CD4-positive, CD25-positive, alpha-beta regulatory T cell (primary cell): ENCODE data around the gene CRADD. TPM values are rescaled to one million over a fixed set of nuclear protein-coding genes. Genes with fewer than 3 reads are reported as not detected.
"Not testable (repeated sequence)": the region's sequence is repeated elsewhere in the genome, so short reads cannot be mapped to it uniquely, and the experiment has no call there.

Experiments
- ATAC-seq, 2 donors: fragments of 150-1000 bp; cut with Tn5 transposase; one replicate each; pipeline ENCODE4 v1.10.0; 2021; ENCODE audit warnings: low read depth in 2 of 2, moderate number of reproducible peaks in 2 of 2, moderate library complexity in 1 of 2
- DNase-seq, 3 donors: peaks; one replicate each; pipeline versions ENCODE4 v3.0.0 to v3.0.0-alpha.2; 2012 to 2022; ENCODE audit warnings: mixed read lengths in 1 of 3
- H3K27ac ChIP-seq: one replicate; pipeline ENCODE4 v1.7.0; 2013; ENCODE audit warnings: mild to moderate bottlenecking, low read length; ENCODE audit not compliant: insufficient read depth, poor library complexity, severe bottlenecking
- H3K27me3 ChIP-seq: one replicate; pipeline ENCODE4 v1.7.0; 2013; ENCODE audit warnings: low read length; ENCODE audit not compliant: control insufficient read depth, insufficient read depth
- H3K36me3 ChIP-seq: one replicate; pipeline ENCODE4 v1.7.0; 2013; ENCODE audit warnings: mild to moderate bottlenecking, low read length, moderate library complexity; ENCODE audit not compliant: control insufficient read depth, insufficient read depth
- H3K4me1 ChIP-seq: 2 replicates; pipeline ENCODE4 v1.7.0; 2013; ENCODE audit warnings: mild to moderate bottlenecking, low read length; ENCODE audit not compliant: insufficient read depth, control insufficient read depth, poor library complexity, severe bottlenecking
- H3K4me3 ChIP-seq: one replicate; pipeline ENCODE4 v1.7.0; 2013; ENCODE audit warnings: low read depth, mild to moderate bottlenecking, low read length, moderate library complexity
- H3K9me3 ChIP-seq, 2 experiments: 1 replicate in 1 of 2; 2 replicates in 1 of 2; pipeline ENCODE4 v1.7.0; 2013; ENCODE audit warnings: low read length in 2 of 2, mild to moderate bottlenecking in 1 of 2, moderate library complexity in 1 of 2; ENCODE audit not compliant: control insufficient read depth in 2 of 2
- H3K27ac Mint-ChIP-seq, 3 donors: one replicate each; pipeline ENCODE4 v1.8.0; 2020 to 2022; ENCODE audit warnings: mild to moderate bottlenecking in 3 of 3, mixed read lengths in 3 of 3, moderate library complexity in 2 of 3
- H3K27me3 Mint-ChIP-seq: one replicate; pipeline ENCODE4 v1.8.0; 2022; ENCODE audit warnings: mild to moderate bottlenecking, mixed read lengths
- H3K36me3 Mint-ChIP-seq: one replicate; pipeline ENCODE4 v1.8.0; 2020; ENCODE audit warnings: mixed read lengths
- H3K4me1 Mint-ChIP-seq, 4 donors: one replicate each; pipeline ENCODE4 v1.8.0; 2020 to 2022; ENCODE audit warnings: mixed read lengths in 4 of 4, mild to moderate bottlenecking in 1 of 4
- H3K4me3 Mint-ChIP-seq, 4 donors: one replicate each; pipeline ENCODE4 v1.8.0; 2020 to 2022; ENCODE audit warnings: mild to moderate bottlenecking in 4 of 4, mixed read lengths in 4 of 4, moderate library complexity in 3 of 4
- H3K9me3 Mint-ChIP-seq, 7 donors: one replicate each; pipeline ENCODE4 v1.8.0; 2020 to 2022; ENCODE audit warnings: mixed read lengths in 7 of 7, mild to moderate bottlenecking in 3 of 7, moderate library complexity in 2 of 7
- polyA plus RNA-seq, 4 donors: library from polyadenylated mRNA; unstranded; fragments of 300-500 nt; fragmentation: Illumina TruSeq; gene quantifications; one replicate each; pipeline ENCODE4 v1.2.3, GENCODE V29; 2021
- total RNA-seq: library from RNA; stranded (reverse); gene quantifications from one replicate; pipeline ENCODE4 v1.2.3, GENCODE V29; 2022

Gene CRADD
- total and polyA plus RNA-seq, 5 donors from 2014 or later = 10.1 to 24.2 (median 20.6) TPM

GRCh38 chr12:93707836-93708235, 30.7 kb downstream of the CRADD start:
- H3K9me3 ChIP-seq = peaks cover 8 to 11% of the 10 kb centered on the region in 2 experiments
- DNase-seq (no peak), ATAC-seq (no peak)
- H3K27ac ChIP-seq = no peak overlapping the region
- H3K27ac Mint-ChIP-seq = peak overlapping the region in 1 of 3 donors; percentile 4
- H3K4me3 Mint-ChIP-seq = no peak overlapping the region
- H3K4me3 ChIP-seq = no peak overlapping the region
- no peaks in the 10 kb centered on the region for H3K27me3 ChIP-seq
- no peaks in the 10 kb centered on the region for H3K27me3 Mint-ChIP-seq
- H3K4me1 ChIP-seq = no peaks in the 10 kb centered on the region
- peaks cover 0 to 24% (median 7%) of the 10 kb centered on the region in 7 donors for H3K9me3 Mint-ChIP-seq
- H3K4me1 Mint-ChIP-seq = peaks cover 0 to 12% (median 8%) of the 10 kb centered on the region in 4 donors
- no peaks in the 10 kb centered on the region for H3K36me3 ChIP-seq
- peaks cover 25% of the 10 kb centered on the region for H3K36me3 Mint-ChIP-seq

GRCh38 chr12:93708952-93709351, 31.8 kb downstream of the CRADD start:
- ATAC-seq (no peak), DNase-seq (no peak)
- Histone ChIP-seq H3K9me3 (peaks cover 8 to 11% of the 10 kb centered on the region in 2 experiments), H3K27ac (no peak overlapping the region), H3K4me1 (no peaks in the 10 kb centered on the region), H3K27me3 (no peaks in the 10 kb centered on the region), H3K36me3 (no peaks in the 10 kb centered on the region), H3K4me3 (no peak overlapping the region)
- Mint-ChIP-seq H3K9me3 (peaks cover 0 to 24% (median 7%) of the 10 kb centered on the region in 7 donors), H3K4me3 (no peak overlapping the region), H3K27ac (no peak overlapping the region), H3K36me3 (peaks cover 25% of the 10 kb centered on the region), H3K4me1 (peaks cover 0 to 12% (median 7%) of the 10 kb centered on the region in 4 donors), H3K27me3 (no peaks in the 10 kb centered on the region)

GRCh38 chr12:93709386-93709785, 32.2 kb downstream of the CRADD start:
- H3K27ac Mint-ChIP-seq = no peak overlapping the region
- no peaks in the 10 kb centered on the region for H3K27me3 Mint-ChIP-seq
- Histone ChIP-seq H3K27ac (no peak overlapping the region), H3K27me3 (no peaks in the 10 kb centered on the region), H3K36me3 (no peaks in the 10 kb centered on the region), H3K4me3 (no peak overlapping the region), H3K4me1 (no peaks in the 10 kb centered on the region), H3K9me3 (peaks cover 8 to 11% of the 10 kb centered on the region in 2 experiments)
- peaks cover 22% of the 10 kb centered on the region for H3K36me3 Mint-ChIP-seq
- peaks cover 0 to 24% (median 7%) of the 10 kb centered on the region in 7 donors for H3K9me3 Mint-ChIP-seq
- no peak overlapping the region for H3K4me3 Mint-ChIP-seq
- peaks cover 0 to 10% (median 5%) of the 10 kb centered on the region in 4 donors for H3K4me1 Mint-ChIP-seq
- ATAC-seq (no peak), DNase-seq (no peak)

- H3K4me3 Mint-ChIP-seq = no peak overlapping the region
- no peak overlapping the region for H3K27ac Mint-ChIP-seq
- Histone ChIP-seq H3K9me3 (peaks cover 8 to 11% of the 10 kb centered on the region in 2 experiments), H3K36me3 (no peaks in the 10 kb centered on the region), H3K27me3 (no peaks in the 10 kb centered on the region), H3K4me3 (no peak overlapping the region), H3K27ac (no peak overlapping the region), H3K4me1 (no peaks in the 10 kb centered on the region)
- peaks cover 5 to 11% (median 5%) of the 10 kb centered on the region in 4 donors for H3K4me1 Mint-ChIP-seq
- no peaks in the 10 kb centered on the region for H3K27me3 Mint-ChIP-seq
- no peak for ATAC-seq
- DNase-seq = no peak
- peaks cover 0 to 24% (median 10%) of the 10 kb centered on the region in 7 donors for H3K9me3 Mint-ChIP-seq
- H3K36me3 Mint-ChIP-seq = peaks cover 20% of the 10 kb centered on the region
These were observed 33.4 kb downstream of the CRADD start for GRCh38 chr12:93710574-93710926.

GRCh38 chr12:93711502-93711901, 34.3 kb downstream of the CRADD start:
- not testable (repeated sequence) for H3K4me3 Mint-ChIP-seq, H3K4me3 ChIP-seq, H3K4me1 Mint-ChIP-seq, ATAC-seq, H3K27me3 ChIP-seq, H3K36me3 ChIP-seq, H3K27ac Mint-ChIP-seq, H3K27ac ChIP-seq, DNase-seq, H3K27me3 Mint-ChIP-seq, H3K4me1 ChIP-seq
- H3K36me3 Mint-ChIP-seq = peaks cover 24% of the 10 kb centered on the region
- H3K9me3 ChIP-seq = peaks cover 8 to 11% of the 10 kb centered on the region in 2 experiments
- peaks cover 0 to 24% (median 10%) of the 10 kb centered on the region in 7 donors for H3K9me3 Mint-ChIP-seq

- ATAC-seq (no peak), DNase-seq (no peak)
- Histone ChIP-seq H3K4me3 (no peak overlapping the region), H3K27ac (no peak overlapping the region), H3K36me3 (no peaks in the 10 kb centered on the region), H3K4me1 (no peaks in the 10 kb centered on the region), H3K27me3 (no peaks in the 10 kb centered on the region), H3K9me3 (peaks cover 8 to 11% of the 10 kb centered on the region in 2 experiments)
- Mint-ChIP-seq H3K27ac (no peak overlapping the region), H3K4me3 (no peak overlapping the region), H3K27me3 (no peaks in the 10 kb centered on the region), H3K36me3 (peaks cover 26% of the 10 kb centered on the region), H3K4me1 (peaks cover 0 to 7% (median 5%) of the 10 kb centered on the region in 4 donors), H3K9me3 (peaks cover 0 to 24% (median 10%) of the 10 kb centered on the region in 7 donors)
These were observed 35.0 kb downstream of the CRADD start for GRCh38 chr12:93712200-93712599.

GRCh38 chr12:93713060-93713459, 35.9 kb downstream of the CRADD start:
- Histone ChIP-seq H3K27ac (no peak overlapping the region), H3K27me3 (no peaks in the 10 kb centered on the region), H3K4me3 (no peak overlapping the region), H3K9me3 (peaks cover 8 to 11% of the 10 kb centered on the region in 2 experiments), H3K4me1 (no peaks in the 10 kb centered on the region), H3K36me3 (no peaks in the 10 kb centered on the region)
- H3K36me3 Mint-ChIP-seq = peaks cover 27% of the 10 kb centered on the region
- ATAC-seq (no peak), DNase-seq (no peak)
- peaks cover 2 to 21% (median 10%) of the 10 kb centered on the region in 7 donors for H3K9me3 Mint-ChIP-seq
- H3K4me3 Mint-ChIP-seq = no peak overlapping the region
- H3K27me3 Mint-ChIP-seq = no peaks in the 10 kb centered on the region
- peaks cover 0 to 9% (median 5%) of the 10 kb centered on the region in 4 donors for H3K4me1 Mint-ChIP-seq
- H3K27ac Mint-ChIP-seq = no peak overlapping the region

GRCh38 chr12:93713800-93714199, 36.6 kb downstream of the CRADD start:
- DNase-seq = no peak
- Mint-ChIP-seq H3K9me3 (peaks cover 2 to 20% (median 10%) of the 10 kb centered on the region in 7 donors), H3K27me3 (no peaks in the 10 kb centered on the region), H3K36me3 (peaks cover 26% of the 10 kb centered on the region), H3K4me3 (no peak overlapping the region), H3K4me1 (peaks cover 0 to 15% (median 7%) of the 10 kb centered on the region in 4 donors), H3K27ac (peak overlapping the region in 1 of 3 donors; percentile 45)
- Histone ChIP-seq H3K4me1 (no peaks in the 10 kb centered on the region), H3K27me3 (no peaks in the 10 kb centered on the region), H3K36me3 (no peaks in the 10 kb centered on the region), H3K9me3 (peaks cover 8 to 11% of the 10 kb centered on the region in 2 experiments), H3K4me3 (no peak overlapping the region), H3K27ac (no peak overlapping the region)
- no peak for ATAC-seq
